HepG2 (cell line): ENCODE measurements around the gene BEGAIN.

Experiments used
- CTCF ChIP-seq: sonication (generic); formaldehyde crosslinking; IDR thresholded peaks from 2 replicates; pipeline ENCODE4 v1.5.0; 2020; ENCODE audit warnings: mild to moderate bottlenecking, missing genetic modification reagents, moderate library complexity
- ETV6 ChIP-seq: sonication (generic); formaldehyde crosslinking; conservative IDR thresholded peaks from 2 replicates; pipeline ENCODE4 v1.4.0; 2020; ENCODE audit warnings: missing genetic modification reagents
- HNRNPUL1 ChIP-seq: fragments of 200-400 bp; formaldehyde crosslinking; IDR thresholded peaks from 2 replicates; pipeline ENCODE4 v1.6.1; 2017; ENCODE audit warnings: low read depth, mild to moderate bottlenecking, low read length, moderate library complexity
- KLF13 ChIP-seq: sonication (generic); formaldehyde crosslinking; IDR thresholded peaks from 2 replicates; pipeline ENCODE4 v1.4.0; 2020; ENCODE audit warnings: mild to moderate bottlenecking, missing genetic modification reagents
- NFE2L2 ChIP-seq: fragments of 150-350 bp; IDR thresholded peaks from 2 replicates; pipeline ENCODE4 v1.6.1; 2014; ENCODE audit warnings: low read length
- POLR2A ChIP-seq, 2 experiments: IDR thresholded peaks; 2 replicates each; pipeline ENCODE4 v1.6.1; 2011; ENCODE audit warnings: low read depth in 2 of 2, low read length in 2 of 2, mild to moderate bottlenecking in 1 of 2, moderate library complexity in 1 of 2; ENCODE audit not compliant: insufficient read depth in 1 of 2
- POLR2AphosphoS5 ChIP-seq: IDR thresholded peaks from 2 replicates; pipeline ENCODE4 v1.6.1; 2012; ENCODE audit warnings: low read depth, low read length
- STAT6 ChIP-seq: sonication (generic); formaldehyde crosslinking; IDR thresholded peaks from 2 replicates; pipeline ENCODE4 v1.4.0; 2020; ENCODE audit warnings: missing genetic modification reagents, mild to moderate bottlenecking, borderline replicate concordance
- ZNF230 ChIP-seq: sonication (generic); formaldehyde crosslinking; IDR thresholded peaks from 2 replicates; pipeline ENCODE4 v1.4.0; 2020; ENCODE audit warnings: mild to moderate bottlenecking, missing genetic modification reagents
- ZNF264 ChIP-seq: sonication (generic); formaldehyde crosslinking; IDR thresholded peaks from 2 replicates; pipeline ENCODE4 v1.4.0; 2020; ENCODE audit warnings: missing genetic modification reagents

- no peak for TF ChIP-seq NFE2L2
- no peak for TF ChIP-seq ZNF230 (CRISPR knock-in tag)
- no peak for TF ChIP-seq CTCF
- TF ChIP-seq POLR2AphosphoS5 = no peak
- no peak for TF ChIP-seq STAT6 (CRISPR knock-in tag)
- TF ChIP-seq POLR2A (IDR thresholded peaks at IDR 0.05; ENCODE audit: insufficient read depth in 1 of 2, low read depth in 2 of 2, low read length in 2 of 2) = no peak
- no peak for TF ChIP-seq KLF13 (CRISPR knock-in tag)
- TF ChIP-seq HNRNPUL1 = no peak
- no peak for TF ChIP-seq ZNF264 (CRISPR knock-in tag)
- no peak for TF ChIP-seq ETV6 (CRISPR knock-in tag)
Measured at GRCh38 chr14:100568998-100569733, 18.1 kb downstream of the BEGAIN start.
